Endothelial cell (in vitro differentiated cells): ENCODE measurements around the gene RCOR2. TPM values are rescaled to one million over a fixed set of nuclear protein-coding genes. Genes with fewer than 3 reads are reported as not detected.

Experiments
- DNase-seq: peaks from one replicate; pipeline ENCODE4 v3.0.0; 2021; ENCODE audit warnings: low spot score
- H3K27ac Mint-ChIP-seq: one replicate; pipeline ENCODE4 v1.8.0; 2021; ENCODE audit warnings: mixed read lengths, inconsistent platforms; ENCODE audit not compliant: unreplicated experiment
- H3K27me3 Mint-ChIP-seq: one replicate; pipeline ENCODE4 v1.8.0; 2021; ENCODE audit warnings: mild to moderate bottlenecking, moderate library complexity, mixed read lengths, inconsistent platforms; ENCODE audit not compliant: unreplicated experiment
- H3K36me3 Mint-ChIP-seq: one replicate; pipeline ENCODE4 v1.8.0; 2021; ENCODE audit warnings: mild to moderate bottlenecking, low read depth, mixed read lengths, inconsistent platforms; ENCODE audit not compliant: unreplicated experiment
- H3K4me1 Mint-ChIP-seq: one replicate; pipeline ENCODE4 v1.8.0; 2021; ENCODE audit warnings: mild to moderate bottlenecking, mixed read lengths, inconsistent platforms; ENCODE audit not compliant: unreplicated experiment
- H3K4me3 Mint-ChIP-seq: one replicate; pipeline ENCODE4 v1.8.0; 2021; ENCODE audit warnings: mild to moderate bottlenecking, mixed read lengths, inconsistent platforms; ENCODE audit not compliant: unreplicated experiment
- H3K9me3 Mint-ChIP-seq: one replicate; pipeline ENCODE4 v1.8.0; 2021; ENCODE audit warnings: mixed read lengths, inconsistent platforms; ENCODE audit not compliant: unreplicated experiment
- total RNA-seq: library from RNA; stranded (reverse); fragmentation: NEBNext Ultra II Directional; extraction: Animal tissue kit (Norgen Biotek cat#: 25700); gene quantifications from one replicate; pipeline ENCODE4 v1.2.1, GENCODE V29; 2021; ENCODE audit not compliant: unreplicated experiment
- TF ChIP-seq, protein P1 (sequence below): fragments of 200-600 bp; sonication (generic); IDR thresholded peaks from one replicate; pipeline ENCODE4 v1.5.0; 2021; ENCODE audit warnings: antibody characterized with exemption; ENCODE audit not compliant: unreplicated experiment

The RCOR2 gene
- total RNA-seq, 1 donor from 2014 or later, result 9.3 TPM

DNA sequence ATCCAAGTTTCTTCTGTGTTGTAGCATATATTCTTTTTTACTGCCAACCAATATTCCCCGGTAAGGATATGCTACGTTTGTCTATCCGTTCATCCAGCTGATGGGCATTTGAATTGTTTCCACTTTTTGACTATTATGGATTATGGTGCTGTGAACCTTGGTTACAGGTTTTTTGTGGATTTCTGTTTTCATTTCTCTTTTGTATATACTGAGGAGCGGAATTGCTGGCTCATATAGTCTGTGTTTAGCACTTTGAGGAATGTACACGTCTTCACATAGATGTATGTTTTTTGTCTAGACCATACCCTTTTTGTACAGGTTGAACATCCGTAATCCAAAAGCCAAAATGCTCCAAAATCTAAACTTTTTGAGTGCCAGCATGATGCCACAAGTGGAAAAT, 23.6 kb downstream of the RCOR2 start:
- H3K36me3 Mint-ChIP-seq, result peaks cover 24% of the 10 kb centered on the region
- H3K9me3 Mint-ChIP-seq, result no peaks in the 10 kb centered on the region

DNA sequence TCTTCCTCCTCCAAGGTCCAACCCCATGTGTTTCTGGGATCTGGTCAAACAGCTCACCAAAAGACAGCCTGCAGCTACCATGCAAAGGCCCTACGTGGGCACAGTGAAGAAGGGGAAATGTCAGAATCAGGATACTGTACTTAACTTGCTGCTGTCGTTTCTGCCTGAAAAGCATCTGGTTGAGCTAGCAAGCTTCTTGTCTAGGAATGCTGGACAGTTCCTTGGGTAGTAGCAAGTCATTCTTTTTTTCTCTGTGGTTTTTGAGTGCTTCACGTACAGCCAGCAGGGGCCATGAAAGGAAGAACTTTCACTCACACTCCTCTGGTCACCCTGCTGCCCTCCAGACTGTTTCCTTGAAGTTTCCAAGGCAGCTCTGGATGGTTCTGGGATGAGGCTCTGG, 24.7 kb downstream of the RCOR2 start:
- H3K27ac Mint-ChIP-seq, result no peak overlapping the region
- TF ChIP-seq, protein P1, sequence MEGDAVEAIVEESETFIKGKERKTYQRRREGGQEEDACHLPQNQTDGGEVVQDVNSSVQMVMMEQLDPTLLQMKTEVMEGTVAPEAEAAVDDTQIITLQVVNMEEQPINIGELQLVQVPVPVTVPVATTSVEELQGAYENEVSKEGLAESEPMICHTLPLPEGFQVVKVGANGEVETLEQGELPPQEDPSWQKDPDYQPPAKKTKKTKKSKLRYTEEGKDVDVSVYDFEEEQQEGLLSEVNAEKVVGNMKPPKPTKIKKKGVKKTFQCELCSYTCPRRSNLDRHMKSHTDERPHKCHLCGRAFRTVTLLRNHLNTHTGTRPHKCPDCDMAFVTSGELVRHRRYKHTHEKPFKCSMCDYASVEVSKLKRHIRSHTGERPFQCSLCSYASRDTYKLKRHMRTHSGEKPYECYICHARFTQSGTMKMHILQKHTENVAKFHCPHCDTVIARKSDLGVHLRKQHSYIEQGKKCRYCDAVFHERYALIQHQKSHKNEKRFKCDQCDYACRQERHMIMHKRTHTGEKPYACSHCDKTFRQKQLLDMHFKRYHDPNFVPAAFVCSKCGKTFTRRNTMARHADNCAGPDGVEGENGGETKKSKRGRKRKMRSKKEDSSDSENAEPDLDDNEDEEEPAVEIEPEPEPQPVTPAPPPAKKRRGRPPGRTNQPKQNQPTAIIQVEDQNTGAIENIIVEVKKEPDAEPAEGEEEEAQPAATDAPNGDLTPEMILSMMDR, result no peak

More for the DNA sequence above, 23.6 kb downstream of the RCOR2 start:
- TF ChIP-seq, protein P1, result no peak
- DNase-seq, result no peak
- Mint-ChIP-seq H3K27me3 (no peaks in the 10 kb centered on the region), H3K4me1 (peaks cover 35% of the 10 kb centered on the region), H3K27ac (no peak overlapping the region), H3K4me3 (peak overlapping the region; percentile 29)

DNA sequence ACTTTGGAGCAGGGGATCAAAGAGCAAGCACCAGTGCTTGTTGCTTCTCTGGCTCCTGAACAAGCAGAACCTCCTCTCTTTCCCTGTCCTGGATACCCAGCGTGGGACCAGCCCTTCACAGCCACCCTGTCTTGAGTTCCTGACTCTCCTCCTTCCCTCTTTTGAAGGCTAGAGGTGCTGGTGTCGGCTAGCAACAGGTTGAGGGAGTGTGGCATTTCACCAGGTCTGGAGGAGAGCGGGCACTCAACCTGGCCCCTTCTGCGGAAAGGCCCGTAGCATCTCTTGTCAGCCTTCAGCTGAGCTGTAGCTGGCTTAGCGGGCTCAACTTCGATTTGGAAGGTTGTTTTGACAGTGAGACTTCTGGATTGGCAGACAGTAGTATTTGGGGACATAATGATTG, 26.6 kb downstream of the RCOR2 start:
- TF ChIP-seq, protein P1, result no peak
- DNase-seq, result no peak
- H3K36me3 Mint-ChIP-seq, result peaks cover 5% of the 10 kb centered on the region
- H3K27ac Mint-ChIP-seq, result peak overlapping the region; percentile 21
- H3K9me3 Mint-ChIP-seq, result no peaks in the 10 kb centered on the region
- H3K4me1 Mint-ChIP-seq, result peaks cover 42% of the 10 kb centered on the region
- no peak overlapping the region for H3K4me3 Mint-ChIP-seq
- H3K27me3 Mint-ChIP-seq, result no peaks in the 10 kb centered on the region

More for the DNA sequence above, 24.7 kb downstream of the RCOR2 start:
- no peak for DNase-seq
- Mint-ChIP-seq H3K9me3 (no peaks in the 10 kb centered on the region), H3K4me1 (peaks cover 44% of the 10 kb centered on the region), H3K36me3 (peaks cover 19% of the 10 kb centered on the region), H3K4me3 (no peak overlapping the region), H3K27me3 (no peaks in the 10 kb centered on the region)

GRCh38 chr11:63889344-63889743, 27.6 kb downstream of the RCOR2 start:
- Mint-ChIP-seq H3K27ac (peak overlapping the region; percentile 75), H3K4me1 (peaks cover 42% of the 10 kb centered on the region), H3K4me3 (no peak overlapping the region), H3K36me3 (peaks cover 5% of the 10 kb centered on the region), H3K9me3 (no peaks in the 10 kb centered on the region), H3K27me3 (no peaks in the 10 kb centered on the region)
- TF ChIP-seq, protein P1, result no peak
- no peak for DNase-seq

GRCh38 chr11:63888170-63889086, 28.5 kb downstream of the RCOR2 start:
- H3K9me3 Mint-ChIP-seq, result no peaks in the 10 kb centered on the region
- TF ChIP-seq, protein P1, result no peak
- no peaks in the 10 kb centered on the region for H3K27me3 Mint-ChIP-seq
- peak overlapping the region; percentile 55 for H3K27ac Mint-ChIP-seq
- peaks cover 42% of the 10 kb centered on the region for H3K4me1 Mint-ChIP-seq
- H3K4me3 Mint-ChIP-seq, result no peak overlapping the region
- H3K36me3 Mint-ChIP-seq, result peaks cover 5% of the 10 kb centered on the region
- DNase-seq, result peak; percentile 40
